HG03095 (cell line): ENCODE data around the gene FAIM2.
"Not testable (repeated sequence)": the region's sequence is repeated elsewhere in the genome, so short reads cannot be mapped to it uniquely, and the experiment has no call there.

Source experiments
- ATAC-seq: cut with Tn5 transposase; IDR thresholded peaks from one replicate; pipeline ENCODE4 v1.9.1; 2021; ENCODE audit warnings: moderate library complexity; ENCODE audit not compliant: unreplicated experiment

FAIM2 gene

DNA sequence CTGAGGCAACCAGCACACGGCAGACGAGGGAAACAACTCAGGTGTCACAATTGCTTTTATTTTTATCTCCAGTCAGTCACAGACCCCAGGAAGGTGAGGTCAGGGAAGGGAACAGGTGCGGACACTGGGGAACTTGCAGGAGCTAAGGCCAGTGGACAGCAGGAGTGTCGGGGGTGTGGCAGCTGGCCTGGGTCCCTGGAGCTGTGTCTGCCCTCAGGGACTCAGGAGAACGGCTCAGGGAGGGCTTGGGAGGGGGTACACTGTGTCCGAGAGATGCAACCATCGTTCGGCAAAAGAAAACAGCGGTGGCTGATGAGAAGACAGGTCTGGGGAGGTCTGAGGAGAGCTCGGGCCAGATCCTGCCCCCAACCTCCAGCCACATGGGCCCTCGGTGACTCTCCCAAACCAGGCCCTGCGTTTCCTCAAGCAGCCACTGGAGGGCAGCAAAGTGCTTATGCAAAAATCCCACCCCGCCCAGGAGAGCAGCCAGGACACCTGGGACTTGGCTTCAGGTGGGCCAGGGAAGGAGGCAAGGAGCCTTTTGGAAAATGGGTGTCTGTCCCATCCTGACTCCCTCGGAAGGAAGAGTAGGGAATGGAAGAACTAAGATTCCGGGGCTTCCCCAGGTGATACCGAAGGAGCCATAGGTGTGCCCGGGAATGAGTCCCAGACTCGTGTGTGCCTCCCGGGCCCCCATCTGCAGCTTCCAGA is 36.7 kb downstream of the FAIM2 start:
- no peak for ATAC-seq

DNA sequence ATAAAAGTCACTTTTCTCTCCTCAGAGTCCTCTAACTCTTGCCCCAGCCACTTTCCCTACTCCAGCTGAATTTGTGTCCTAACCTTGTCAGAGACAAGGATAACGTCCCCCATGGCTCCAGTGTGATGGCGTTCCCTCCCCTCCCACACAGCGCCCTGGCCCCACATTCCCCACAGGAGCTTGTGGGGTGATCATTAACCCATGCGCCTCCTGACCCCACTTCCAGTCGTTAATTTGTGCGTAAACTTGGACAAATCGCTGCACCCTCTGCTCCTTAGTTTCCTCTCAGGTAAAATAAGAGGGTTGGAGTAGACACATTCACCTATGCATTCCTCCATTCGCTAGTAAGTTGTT is 37.9 kb downstream of the FAIM2 start:
- no peak for ATAC-seq

DNA sequence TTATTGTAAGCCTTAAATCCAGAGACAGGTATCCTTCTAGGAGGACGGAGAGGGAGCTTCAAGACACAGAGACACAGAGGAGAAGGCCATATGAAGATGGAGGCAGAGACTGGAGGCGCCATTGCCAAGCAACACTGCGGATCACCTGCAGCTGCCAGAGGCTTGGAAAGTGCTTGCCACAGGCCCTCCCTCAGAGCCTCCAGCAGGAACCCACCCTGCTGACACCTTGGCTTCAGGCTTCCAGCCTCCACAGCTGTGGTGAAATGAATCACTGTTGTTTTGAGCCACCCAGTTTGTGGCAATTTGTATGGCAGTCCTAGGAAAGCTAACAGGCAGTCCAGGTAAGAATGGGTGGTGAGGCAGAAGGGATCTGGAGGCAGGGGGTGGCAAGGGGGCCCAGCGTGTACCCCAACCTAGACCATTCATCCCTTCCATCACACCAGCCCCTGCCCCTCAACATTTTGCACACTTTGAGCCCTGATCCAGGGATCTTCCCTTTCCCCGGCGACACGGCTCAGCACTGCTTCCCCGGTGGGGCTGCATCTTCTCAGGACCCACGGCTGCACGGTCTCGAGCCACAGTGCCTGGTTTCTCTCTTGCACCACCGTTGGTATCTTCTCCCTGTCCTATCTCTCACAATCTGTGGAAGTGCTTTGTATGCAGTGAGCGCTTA is 38.5 kb downstream of the FAIM2 start:
- ATAC-seq, result no peak

DNA sequence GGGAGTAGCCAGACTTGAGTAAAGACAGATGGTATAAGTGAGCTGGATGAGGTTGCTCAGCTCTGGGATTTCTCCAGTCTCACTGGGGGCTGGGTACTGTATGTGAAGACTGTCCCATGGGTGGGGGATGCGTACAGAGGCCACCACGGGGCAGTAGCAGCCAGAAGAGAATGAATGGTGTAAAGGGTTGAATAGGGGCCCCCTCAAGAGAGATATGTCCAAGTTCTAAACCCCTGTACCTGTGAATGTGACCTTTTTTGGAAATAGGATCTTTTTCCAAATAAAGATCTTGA is 39.0 kb downstream of the FAIM2 start:
- ATAC-seq, result no peak

DNA sequence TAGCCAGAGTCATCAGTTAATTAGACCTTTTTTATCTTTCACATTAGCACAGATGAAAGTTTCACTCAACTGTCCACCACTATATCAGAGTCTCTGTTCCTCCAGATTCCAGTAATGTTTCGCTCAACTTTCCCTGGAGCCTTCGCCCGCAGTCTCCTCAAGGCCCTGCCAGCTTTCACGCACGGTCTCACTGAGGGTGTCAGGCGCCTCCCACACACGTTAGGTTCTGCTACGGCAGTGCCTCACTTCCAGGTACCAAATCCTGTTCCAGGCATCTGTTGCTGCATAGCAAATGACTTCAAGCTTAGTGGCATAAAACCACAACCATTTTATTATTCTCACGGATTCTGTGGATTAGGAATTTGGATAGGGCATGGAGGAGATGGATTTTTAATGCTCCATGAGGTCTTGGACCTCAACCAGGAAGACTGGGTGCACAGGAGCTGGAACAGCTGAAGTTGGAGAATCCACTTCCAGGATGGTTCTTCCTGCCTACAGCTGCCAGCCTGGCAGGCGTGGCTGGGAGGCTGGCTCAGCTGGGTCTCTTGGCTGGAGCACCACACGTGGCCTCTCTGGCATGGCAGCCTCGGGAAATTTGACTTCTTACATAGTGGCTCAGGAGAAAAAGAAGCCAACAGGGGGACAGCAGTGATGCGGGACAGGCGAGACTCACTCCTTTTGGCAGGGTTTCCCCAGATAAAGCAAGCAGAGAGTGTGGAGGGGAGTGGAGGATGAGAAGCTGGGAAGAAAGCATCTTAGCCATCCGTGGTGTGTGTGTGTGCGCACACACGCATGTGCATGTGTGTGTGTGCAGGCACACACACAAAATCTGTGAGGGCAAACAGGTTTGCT is 39.5 kb downstream of the FAIM2 start:
- no peak for ATAC-seq

DNA sequence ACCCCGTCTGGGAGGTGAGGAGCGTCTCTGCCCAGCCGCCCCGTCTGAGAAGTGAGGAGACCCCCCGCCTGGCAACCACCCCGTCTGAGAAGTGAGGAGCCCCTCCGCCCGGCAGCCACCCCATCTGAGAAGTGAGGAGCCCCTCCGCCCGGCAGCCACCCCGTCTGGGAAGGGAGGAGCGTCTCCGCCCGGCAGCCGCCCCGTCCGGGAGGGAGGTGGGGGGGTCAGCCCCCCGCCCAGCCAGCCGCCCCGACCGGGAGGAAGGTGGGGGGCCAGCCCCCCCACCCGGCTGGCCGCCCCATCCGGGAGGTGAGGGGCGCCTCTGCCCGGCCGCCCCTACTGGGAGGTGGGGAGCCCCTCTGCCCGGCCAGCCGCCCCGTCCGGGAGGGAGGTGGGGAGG is 42.8 kb downstream of the FAIM2 start:
- not testable (repeated sequence) for ATAC-seq

DNA sequence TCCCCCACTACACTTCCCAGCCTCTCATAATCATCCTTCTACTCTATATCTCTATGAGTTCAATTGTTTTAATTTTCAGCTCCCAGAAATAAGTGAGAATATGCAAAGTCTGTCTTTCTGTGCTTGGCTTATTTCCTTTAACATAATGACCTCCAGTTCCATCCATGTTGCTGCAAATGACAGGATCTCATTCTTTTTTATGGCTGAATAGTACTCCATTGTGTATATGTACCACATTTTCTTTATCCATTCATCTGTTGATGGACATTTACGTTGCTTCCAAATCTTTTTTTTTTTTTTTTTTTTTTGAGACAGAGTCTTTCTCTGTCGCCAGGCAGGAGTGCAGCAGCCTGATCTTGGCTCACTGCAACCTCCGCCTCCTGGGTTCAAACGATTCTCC is 47.8 kb downstream of the FAIM2 start:
- ATAC-seq, result not testable (repeated sequence)

DNA sequence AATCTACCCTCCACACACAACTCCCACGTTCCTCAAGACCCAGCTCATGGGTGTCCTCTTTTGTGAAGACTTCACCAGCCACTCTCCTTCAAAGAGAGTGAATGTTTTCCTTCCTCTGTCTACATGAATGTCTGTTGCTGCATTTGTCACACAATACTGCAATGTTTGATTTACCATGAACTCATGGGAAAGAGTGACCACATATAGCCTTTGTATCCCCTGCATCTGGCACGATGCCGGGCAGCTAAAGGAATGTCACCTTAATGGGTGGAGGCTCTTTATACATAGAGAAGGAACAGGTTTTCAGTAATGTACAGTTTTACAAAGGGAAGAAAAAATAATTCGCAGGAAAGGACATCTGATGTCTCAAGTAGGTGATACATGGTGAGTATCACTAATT is 48.7 kb downstream of the FAIM2 start:
- no peak for ATAC-seq

DNA sequence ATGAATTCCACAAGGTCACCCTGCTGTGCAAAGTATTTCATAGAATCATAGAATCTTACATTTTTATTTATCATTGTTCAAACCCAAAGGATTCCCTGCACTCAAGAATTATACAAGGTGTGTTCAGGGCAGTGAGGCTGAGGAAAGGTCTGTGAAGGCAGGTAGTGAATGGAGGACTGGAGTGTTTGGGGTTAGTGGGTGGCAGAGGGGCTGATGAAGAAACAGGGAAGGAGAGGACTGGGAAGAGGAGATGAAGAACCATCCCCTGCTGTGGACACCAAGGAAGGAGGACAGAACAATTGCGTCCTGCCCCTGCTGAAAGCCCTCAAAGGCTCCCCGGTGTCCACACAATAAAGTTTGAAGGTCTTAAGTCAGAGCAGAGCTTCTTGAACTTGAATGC is 50.0 kb downstream of the FAIM2 start:
- ATAC-seq, result no peak

DNA sequence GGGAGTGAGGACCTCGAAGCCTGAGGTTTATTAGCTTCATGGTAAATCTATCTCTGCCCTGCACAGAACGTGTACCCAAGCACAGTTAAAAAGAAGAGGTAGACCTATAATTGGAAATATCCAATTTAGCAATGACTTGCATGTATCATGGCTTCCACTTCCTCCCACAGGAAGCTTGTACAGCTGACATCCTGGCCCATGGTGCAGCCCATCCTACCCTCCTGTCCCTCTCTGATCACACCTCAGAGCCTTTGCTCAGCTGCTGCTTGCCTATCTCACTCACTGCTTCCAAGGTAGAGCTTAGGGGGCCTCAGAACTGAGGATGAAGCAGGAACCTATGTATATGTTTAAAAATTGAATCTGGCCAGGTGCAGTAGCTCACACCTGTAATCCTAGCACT is 56.5 kb downstream of the FAIM2 start:
- ATAC-seq, result no peak

DNA sequence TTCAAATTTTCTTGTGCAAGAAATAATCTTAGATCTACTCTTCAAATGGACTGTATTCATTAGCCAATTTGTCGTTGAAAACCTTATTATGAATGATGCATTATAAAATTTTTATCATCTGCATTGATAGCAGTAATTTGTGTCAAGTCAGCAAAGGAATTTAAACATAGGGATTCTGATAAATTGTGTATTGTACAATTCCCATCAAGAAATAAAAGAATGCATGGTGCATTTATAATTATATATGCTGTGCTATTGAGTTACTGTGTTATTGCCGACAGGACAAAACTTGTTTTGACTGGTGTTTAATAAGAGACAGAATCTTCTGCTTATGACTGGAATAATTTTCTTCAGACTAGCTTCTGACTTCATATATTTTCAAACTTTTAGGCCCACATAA is 57.7 kb downstream of the FAIM2 start:
- no peak for ATAC-seq

DNA sequence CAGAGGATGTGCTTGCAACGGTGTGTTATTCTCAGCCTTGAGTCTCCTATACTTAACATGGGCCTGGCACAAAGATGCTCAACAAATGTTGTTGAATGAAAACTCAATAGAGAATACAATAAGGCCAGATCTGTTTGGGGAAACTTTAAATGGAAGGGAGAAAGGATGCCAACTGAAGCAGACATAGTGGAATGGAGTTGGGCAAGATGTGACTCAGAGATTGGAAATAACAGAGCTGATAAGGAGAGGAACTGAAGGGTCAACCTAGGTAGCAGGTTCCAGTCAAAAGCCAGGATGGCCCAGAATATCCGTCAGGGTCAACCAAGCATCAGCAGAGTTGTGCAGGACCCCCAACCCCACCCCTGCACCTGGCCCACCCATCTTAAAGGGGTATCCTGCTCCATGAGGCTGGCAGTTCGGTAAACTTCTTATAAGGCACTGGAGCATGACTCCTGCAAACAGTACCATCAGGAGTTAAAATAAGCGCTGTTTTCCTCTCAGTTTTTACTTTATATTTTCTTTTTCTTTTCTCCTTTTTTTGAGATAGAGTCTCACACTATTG is 59.7 kb downstream of the FAIM2 start:
- ATAC-seq, result no peak

DNA sequence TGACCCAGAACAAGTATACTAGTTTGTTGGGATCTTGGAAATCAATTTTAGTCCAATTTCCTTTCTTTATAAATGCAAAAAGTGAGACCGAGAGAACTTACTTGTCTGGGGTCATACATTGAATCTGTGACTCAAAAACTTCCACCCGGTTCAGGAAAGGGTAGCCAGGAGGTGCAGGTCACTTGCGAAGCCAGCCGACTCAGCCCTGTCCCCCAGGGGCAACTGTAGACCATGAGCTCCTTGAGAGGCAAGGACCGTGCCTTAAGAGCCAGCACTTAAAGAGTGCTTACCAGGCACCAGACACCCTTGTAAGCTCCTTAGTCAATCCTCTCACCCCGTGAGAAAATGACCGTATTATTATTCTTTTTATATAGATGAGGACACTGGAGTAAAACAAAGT is 60.3 kb downstream of the FAIM2 start:
- no peak for ATAC-seq

DNA sequence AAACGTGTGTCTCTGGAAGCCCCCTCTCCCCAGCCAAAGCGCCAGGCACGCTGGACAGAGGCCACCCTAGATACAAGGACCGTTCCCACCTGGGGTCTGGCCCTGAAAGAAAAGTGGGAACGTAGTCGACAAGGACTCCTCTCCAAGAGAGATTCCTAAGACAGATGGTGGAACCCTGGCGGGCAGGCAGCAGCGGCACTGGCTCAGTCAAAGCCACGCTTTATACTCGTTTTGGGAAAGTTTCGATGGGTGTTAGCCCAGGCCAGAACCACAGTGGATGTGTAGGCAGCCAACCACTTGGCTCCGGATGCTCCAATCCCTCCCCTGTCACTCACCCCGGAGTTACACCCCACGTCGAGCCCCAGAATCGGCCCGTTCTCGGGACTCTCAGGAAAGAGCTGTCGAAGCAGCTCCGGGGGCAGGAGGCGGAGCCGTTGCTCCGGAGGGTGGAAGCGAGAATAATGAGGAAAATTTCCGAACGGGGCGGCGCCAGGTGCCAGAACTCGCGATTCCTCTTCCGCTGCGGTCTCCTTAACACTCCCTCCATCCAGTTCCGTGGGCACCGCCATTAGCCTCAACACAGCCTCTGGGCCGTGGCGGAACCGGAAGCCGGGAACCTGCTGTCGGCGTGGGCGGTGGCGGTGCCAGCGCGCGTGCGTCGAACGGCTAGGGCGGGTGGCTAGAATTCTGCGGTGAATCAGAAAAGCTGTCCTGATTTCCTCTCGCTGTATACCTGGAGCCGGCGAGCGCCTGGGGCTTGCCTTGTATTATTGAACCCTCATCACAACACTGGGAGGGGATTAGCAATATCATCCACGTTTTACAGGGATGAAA is 61.0 kb downstream of the FAIM2 start, which contains the start of gene BCDIN3D:
Gene BCDIN3D, minus strand, starts transcription at position 588 of the 834 bp plus-strand sequence. Its CDS starts 19 bp downstream, at position 569.
- ATAC-seq, result peak; percentile 81

DNA sequence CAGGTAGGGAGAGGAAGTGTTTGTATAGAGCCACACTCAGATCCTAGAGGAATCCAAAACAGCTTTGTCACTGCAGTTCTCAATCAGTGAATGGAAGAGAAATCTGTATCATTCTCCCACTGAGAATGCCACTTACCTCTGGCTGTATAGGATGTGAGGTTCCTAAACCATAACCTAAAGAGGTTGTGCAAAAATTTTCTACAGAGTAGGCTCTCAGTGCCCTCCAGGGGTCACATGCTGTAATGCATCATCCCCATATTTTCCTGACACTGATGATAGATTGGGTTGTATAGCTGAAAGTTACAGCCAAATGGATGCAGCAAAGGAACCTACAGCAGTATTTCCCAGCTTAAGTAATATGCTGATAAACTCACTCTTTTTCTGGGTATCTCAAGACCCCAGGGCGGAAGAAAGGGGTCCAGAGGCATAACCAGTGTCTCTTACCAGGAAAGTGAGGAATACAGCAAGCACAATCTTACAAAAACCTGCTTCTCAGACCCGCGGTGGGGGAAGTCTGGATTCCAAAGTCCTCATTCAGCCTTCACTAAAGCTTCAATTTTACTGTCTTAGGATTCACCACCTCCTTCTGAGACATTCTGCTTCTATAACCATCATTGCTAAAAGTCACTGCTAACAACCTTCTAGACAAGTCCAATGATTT is 64.6 kb downstream of the FAIM2 start:
- no peak for ATAC-seq

DNA sequence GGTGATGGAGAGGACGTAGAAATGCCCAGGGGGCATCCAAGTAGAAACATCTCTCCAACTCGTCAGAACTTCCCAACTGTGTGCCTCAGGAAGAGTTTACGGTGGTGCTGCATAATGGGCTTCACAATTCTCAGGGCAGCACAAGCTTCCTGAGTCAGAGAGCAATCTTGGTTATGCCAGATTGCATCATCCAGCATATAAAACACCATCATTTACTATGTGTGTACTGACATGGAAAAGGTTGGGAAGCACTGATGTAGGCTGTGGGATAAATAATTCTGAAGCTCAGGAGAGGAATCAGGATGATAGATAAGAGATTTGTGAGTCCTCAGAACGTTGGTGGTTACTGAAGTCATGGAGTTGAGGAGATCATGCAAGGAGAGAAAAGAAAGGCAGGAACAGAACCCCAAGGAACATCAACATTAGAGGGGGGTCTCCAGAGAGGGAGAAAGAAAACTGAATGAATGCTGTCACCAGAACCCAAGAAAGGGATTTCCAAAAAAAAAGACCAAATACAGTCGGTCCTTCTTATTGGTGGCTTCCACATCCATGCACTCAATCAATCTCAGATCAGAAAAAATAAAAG is 70.8 kb downstream of the FAIM2 start:
- no peak for ATAC-seq

DNA sequence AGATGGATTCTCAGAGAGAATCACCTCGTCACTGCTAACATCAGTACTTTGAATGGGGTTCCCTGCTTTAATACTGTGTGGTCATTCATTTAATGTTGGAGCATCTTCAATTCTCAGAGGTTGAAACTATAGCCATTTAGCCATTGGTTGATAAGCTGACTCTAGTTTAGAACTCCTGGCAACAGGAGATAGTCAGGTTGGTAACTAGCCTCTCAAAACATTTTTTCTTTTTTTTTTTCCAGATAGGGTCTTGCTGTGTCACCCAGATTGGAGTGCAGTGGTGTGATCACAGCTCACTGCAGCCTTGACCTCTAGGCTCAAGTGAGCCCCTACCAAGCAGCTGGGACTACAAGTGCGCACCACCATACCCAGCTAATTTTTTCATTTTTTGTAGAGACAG is 72.0 kb downstream of the FAIM2 start:
- no peak for ATAC-seq

DNA sequence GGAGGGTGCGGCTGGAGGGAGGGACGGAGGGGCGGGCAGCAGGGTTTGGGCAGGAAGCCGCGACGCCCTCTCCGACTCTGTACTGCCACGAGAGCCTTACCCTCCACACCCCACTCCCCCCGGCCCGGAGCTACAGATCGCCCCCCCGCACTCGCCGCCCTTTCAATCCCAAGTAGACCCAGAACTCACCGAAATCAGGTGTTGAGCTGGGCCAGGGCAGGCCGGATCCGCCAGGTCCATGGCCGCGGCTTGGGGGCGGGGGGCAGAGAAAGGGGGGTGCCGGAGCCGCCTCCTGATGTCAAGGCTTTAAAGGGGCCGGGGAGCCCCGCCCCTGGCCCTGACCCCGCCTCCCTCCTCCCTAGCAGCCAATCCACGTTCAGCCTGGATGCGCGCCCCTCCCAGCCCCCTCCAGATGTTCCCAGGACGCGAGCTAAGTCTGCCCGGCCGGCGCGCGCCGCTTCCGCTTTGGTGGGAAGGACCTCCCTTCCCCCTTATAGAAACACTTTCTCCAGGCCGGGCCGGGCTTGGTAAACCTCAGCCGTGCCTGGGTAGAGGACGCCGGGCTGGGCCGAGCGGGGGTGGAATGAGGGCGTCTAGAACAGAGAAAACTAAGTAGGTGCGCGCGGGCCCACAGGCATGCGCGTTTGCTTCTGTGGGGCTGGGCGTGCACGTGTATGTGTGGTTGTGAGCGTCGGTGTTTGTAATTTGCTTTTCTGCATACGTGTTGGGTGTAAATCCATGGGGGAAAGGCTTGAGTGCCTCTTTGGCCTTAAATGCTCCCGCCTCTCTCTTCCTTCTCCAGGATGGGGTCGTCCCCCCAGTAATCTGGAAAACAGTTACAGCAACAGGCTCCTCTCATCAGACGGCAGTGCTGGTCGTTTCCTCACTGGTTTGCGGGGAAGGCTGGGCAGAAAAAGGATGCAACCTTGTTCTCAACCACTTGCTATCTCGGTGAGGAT is 75.3 kb downstream of the FAIM2 start, which contains the start of gene NCKAP5L:
Gene NCKAP5L, minus strand, starts transcription at position 281 of the 959 bp plus-strand sequence. CDS start 24,369 bp downstream, outside the sequence.
- ATAC-seq, result peak; percentile 76
